NCI-H1694 (cell line): ENCODE results near the gene GCK.

ENCODE experiments used
- DNase-seq: peaks from one replicate; lab custom pipeline; 2025; lab: John Stamatoyannopoulos, UW

GCK gene

DNA sequence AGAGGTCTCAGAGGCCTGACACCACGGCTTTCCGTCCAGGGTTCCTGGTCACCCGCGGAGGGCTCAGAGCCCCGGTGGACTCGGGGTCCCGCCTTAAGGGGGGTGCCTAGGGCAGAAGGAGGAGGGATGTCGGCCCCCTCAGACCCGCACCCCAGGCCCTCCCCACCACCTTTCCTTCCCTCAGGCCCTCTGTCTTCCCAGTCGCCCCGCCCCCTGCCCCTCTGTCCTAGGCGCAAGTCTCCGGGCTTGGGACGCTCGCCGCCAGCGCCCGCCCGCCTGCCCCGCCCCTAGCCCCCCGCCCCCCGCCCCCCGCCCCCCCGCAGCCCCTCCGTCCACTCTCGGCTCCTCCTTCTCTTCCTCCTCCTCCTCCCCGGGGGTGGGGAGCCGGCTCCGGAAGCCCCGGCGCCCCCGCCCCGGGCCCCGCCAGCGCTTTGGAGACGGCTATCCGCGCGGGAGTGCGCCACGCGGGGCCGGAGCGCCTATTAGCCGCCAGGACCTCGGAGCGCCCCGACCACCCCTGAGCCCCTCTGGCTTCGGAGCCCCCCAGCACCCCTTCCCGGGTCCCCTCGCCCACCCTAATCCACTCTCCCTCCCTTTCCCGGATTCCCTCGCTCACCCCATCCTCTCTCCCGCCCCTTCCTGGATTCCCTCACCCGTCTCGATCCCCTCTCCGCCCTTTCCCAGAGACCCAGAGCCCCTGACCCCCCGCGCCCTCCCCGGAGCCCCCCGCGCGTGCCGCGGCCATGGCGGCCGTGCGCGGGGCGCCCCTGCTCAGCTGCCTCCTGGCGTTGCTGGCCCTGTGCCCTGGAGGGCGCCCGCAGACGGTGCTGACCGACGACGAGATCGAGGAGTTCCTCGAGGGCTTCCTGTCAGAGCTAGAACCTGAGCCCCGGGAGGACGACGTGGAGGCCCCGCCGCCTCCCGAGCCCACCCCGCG, 85.0 kb downstream of the GCK start, which contains the start of gene AEBP1:
Gene AEBP1 (plus strand): TSS at position 423 of the 937 bp plus-strand sequence. CDS start 321 bp downstream, at position 744.
- no peak for DNase-seq

- no peak for DNase-seq
Observed at GRCh38 chr7:44103566-44103922, 85.7 kb downstream of the GCK start.

- DNase-seq, result no peak
Observed at GRCh38 chr7:44102846-44103565, 86.2 kb downstream of the GCK start.

- no peak for DNase-seq
Observed at GRCh38 chr7:44101966-44102845, 87.0 kb downstream of the GCK start.

DNA sequence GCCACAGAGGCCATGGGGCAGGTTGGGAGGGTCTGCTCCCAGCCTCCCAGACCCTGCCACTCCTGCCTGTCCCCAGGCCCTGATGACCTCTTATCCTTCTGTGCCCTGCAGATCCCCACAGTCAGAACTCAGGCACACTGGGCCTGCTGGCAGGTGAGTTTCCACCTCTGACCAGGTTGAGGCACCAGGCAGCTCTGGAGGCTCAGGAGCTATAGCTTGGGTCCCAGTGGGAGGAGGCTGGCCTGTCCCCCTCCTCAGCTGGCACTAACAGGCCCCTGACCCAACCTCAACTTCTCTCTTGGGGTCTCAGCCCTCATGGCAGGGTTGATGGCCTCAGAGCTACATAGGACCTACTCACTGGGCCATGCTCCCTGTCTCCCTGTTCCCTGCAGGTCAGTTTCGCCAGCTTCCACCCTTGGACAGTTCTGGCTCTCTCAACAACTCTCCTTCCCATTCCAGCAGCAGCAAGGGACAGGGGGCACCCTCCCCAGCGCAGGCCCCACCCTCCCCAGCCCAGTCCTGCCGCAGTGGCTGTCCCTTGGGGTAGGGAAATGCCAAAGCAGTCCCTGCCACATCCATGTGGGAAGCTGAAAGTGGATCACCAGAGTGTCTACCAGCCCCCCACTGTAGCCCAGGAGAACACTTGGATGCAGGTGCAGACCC, 87.8 kb downstream of the GCK start:
- DNase-seq, result no peak

DNA sequence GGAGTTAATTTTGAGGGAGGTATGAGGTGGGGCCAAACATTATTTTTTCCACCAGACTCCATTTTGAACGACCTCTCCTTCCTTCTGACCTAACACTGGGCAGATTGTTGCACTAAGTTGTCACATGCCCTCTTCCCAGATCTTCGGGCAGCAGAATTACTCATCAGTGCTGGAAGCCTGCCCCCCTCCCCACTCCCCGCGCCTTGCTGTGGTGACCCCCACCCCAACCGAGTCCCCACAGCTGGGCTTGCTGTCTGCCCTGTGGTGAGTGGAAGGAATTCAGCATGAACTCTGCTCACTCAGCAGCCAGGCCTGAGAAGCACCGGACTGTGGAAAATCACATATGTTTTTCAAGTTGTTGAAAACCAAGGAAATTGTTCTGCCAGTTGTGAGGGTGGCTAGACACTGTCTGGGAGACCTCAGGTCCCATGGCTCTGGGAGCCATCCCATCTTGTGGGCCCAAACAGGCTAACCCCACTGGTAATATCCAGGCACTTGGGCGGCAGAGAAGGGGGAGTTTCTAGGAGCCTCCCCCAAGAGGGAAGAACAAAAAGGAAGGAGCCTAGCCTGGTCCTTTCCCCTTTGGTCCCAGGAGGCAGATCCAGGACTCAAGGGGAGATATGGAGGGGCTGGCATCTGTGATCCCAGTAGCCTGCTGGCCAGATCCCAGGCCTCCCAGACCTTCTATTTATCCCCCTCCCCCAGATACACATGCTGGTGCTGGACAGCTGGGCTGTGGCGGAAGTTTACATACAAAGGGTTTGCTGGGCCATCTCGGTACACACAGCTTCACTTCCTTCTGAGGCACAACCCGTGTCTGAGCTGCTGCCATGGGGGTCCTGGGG, 88.6 kb downstream of the GCK start:
- no peak for DNase-seq

DNA sequence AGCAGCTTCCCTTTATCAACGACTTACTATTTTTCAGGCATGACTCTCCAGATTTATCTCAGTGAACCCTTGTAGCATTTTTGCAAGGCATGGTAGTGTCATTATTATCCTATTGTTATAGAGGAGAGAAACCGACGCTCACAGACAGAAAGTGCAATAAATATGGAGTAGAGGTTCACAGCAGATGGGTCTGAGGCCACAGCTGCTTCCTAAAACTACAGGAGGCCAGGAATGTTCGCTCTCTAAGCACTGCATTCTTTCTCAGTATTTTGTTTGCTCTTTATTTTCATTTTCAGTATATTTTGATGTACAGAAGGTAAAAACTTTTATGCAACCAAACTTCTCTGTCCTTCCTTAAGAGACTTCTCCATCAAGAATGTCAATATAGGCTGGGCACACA, 89.6 kb downstream of the GCK start:
- DNase-seq, result no peak

GRCh38 chr7:44098092-44099068, 90.9 kb downstream of the GCK start:
- DNase-seq, result no peak

DNA sequence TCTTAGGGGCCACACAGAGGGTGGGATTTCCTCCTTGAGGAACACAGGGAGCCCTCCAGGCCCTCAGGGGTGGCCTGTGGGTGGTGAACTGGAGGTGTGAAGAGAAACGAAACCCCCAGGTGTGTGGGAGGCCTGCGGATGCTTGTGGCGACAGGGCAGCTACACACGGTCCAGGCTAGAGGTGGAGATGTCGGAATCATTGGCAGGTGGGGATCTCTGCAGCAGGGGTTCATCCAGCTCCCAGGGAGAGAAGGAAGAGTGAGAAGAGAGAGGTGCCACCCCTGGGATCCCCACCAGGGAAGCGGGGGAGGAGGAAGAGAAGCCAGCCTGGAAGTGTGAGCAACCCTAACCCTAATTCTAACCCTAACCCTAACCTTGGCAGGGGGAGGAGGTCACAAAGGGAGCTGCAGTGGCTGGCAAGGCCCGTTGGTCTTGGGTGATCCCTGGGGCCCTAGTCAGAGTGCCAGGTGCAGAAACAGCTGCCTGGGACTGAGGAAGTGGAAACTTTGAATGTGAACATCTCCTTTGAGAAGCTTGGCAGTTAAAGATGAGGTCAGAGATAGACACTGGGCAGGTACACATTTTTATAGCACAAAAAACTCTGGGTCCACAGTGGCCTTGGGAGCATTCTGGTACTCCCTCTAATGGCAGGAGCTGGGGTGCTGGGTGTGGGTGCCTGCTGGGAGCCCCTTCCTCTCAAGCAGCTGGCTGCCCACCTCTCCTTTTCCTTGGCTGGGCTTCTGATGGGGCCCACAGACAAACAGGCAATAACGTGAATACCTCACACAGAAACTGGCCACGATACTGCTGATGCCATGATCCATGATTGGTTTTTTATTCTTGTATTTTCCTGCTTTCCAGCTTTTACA, 91.9 kb downstream of the GCK start:
- no peak for DNase-seq

DNA sequence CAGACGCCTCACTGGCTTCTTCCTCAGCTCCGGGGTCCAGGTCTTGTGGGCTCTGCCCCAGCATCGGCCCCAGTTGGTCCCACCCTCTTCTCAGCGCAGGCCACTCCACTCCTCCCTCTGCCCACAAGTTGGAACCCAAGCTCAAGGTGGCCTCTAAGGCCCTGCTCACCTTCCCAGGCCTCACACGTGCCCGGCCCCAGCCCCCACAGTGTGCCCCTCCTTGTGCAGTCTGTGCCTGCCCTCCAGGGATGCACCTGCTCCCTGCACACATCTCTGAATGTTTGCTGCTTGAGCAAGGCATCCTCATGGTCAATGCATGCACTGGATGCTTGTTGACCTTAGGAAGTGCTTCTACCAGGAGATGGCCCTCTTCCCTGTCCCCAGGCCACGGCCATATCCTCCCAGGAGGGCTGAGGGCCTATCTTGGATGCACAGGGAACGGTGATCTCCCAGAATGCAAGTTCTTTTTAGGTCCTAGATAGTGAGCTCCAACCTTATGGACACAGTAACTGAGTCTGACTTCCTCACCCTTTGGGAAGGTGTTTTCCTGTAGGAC, 92.8 kb downstream of the GCK start:
- no peak for DNase-seq

GRCh38 chr7:44095781-44096180, 93.5 kb downstream of the GCK start:
- no peak for DNase-seq

GRCh38 chr7:44094883-44095592, 94.2 kb downstream of the GCK start:
- DNase-seq, result no peak

GRCh38 chr7:44094365-44094764, 94.9 kb downstream of the GCK start:
- no peak for DNase-seq
